Muscle of leg (tissue), 11 donors: ENCODE results near the gene RNF213. TPM values are rescaled to one million over a fixed set of nuclear protein-coding genes. Genes with fewer than 3 reads are reported as not detected.

Experiments used
- DNase-seq: peaks from one replicate; pipeline ENCODE4 v3.0.0; 2013
- H3K27ac ChIP-seq: one replicate; pipeline ENCODE4 v1.5.1; 2013; ENCODE audit warnings: mild to moderate bottlenecking, low read length, control low read depth
- H3K27me3 ChIP-seq: one replicate; pipeline ENCODE4 v1.6.1; 2013; ENCODE audit warnings: low read length; ENCODE audit not compliant: control insufficient read depth, insufficient read depth
- H3K36me3 ChIP-seq: one replicate; pipeline ENCODE4 v1.6.1; 2013; ENCODE audit warnings: low read length; ENCODE audit not compliant: control insufficient read depth, insufficient read depth
- H3K4me1 ChIP-seq: one replicate; pipeline ENCODE4 v1.6.1; 2013; ENCODE audit warnings: low read length; ENCODE audit not compliant: control insufficient read depth, insufficient read depth
- H3K4me3 ChIP-seq: one replicate; pipeline ENCODE4 v1.5.1; 2013; ENCODE audit warnings: low read length, control low read depth
- H3K9me3 ChIP-seq: replicated peaks from 2 replicates; pipeline ENCODE4 v1.6.1; 2013; ENCODE audit warnings: low read depth, low read length; ENCODE audit not compliant: control insufficient read depth
- WGBS: methylation state at CpG from one replicate; pipeline ENCODE4 v1.1.5; 2013; ENCODE audit warnings: missing lambda C conversion rate; ENCODE audit not compliant: insufficient coverage; 5-methylcytosine and 5-hydroxymethylcytosine counted together
- polyA plus RNA-seq, 8 donors: library from polyadenylated mRNA; unstranded; fragments of 120-200 nt; gene quantifications; one replicate each; pipeline versions ENCODE4 v1.2.1 to v1.2.3, GENCODE V29; 2013; ENCODE audit warnings: inconsistent platforms in 1 of 8, low replicate concordance in 1 of 8; ENCODE audit not compliant: insufficient read length in 8 of 8, insufficient read depth in 1 of 8
- total RNA-seq: library from RNA; stranded (reverse); fragments of 120-200 nt; gene quantifications from one replicate; pipeline ENCODE4 v1.2.4, GENCODE V29; 2013

Gene RNF213
- total and polyA plus RNA-seq, 9 donors = 23.0 to 43.0 (median 32.9) TPM

DNA sequence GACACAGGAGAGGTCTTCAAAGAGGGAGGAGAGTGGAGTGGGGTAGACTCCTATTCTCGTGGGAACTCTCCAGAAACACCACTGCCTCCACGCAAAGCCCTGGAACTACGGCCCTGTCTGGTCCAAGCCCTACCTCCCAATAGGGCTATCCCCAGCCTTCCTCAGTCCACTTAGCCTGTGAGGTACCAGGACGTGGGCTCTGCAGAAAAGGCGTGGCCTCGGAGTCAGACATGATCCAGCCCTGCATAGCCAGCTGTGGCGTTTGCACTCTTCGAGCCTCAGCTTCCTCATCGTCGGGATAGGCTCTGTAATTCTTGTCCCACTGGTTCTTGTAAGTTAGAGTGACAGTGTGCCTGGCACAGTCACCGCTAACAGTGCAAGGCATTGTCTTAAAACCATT is 168.1 kb downstream of the RNF213 start:
- H3K27me3 ChIP-seq = no peaks in the 10 kb centered on the region
- 79% methylated on average over 9 of the region's 11 CpGs for WGBS
- peaks cover 20% of the 10 kb centered on the region for H3K36me3 ChIP-seq
- no peak overlapping the region for H3K27ac ChIP-seq
- DNase-seq = no peak
- H3K4me3 ChIP-seq = no peak overlapping the region
- no peaks in the 10 kb centered on the region for H3K9me3 ChIP-seq
- H3K4me1 ChIP-seq = peaks cover 6% of the 10 kb centered on the region

GRCh38 chr17:80429356-80430275 is 169.0 kb downstream of the RNF213 start:
- no peak for DNase-seq
- Histone ChIP-seq H3K9me3 (no peaks in the 10 kb centered on the region), H3K27ac (no peak overlapping the region), H3K4me1 (peaks cover 6% of the 10 kb centered on the region), H3K36me3 (peaks cover 20% of the 10 kb centered on the region), H3K4me3 (no peak overlapping the region), H3K27me3 (no peaks in the 10 kb centered on the region)
- WGBS = 93% methylated on average over 29 of the region's 33 CpGs

DNA sequence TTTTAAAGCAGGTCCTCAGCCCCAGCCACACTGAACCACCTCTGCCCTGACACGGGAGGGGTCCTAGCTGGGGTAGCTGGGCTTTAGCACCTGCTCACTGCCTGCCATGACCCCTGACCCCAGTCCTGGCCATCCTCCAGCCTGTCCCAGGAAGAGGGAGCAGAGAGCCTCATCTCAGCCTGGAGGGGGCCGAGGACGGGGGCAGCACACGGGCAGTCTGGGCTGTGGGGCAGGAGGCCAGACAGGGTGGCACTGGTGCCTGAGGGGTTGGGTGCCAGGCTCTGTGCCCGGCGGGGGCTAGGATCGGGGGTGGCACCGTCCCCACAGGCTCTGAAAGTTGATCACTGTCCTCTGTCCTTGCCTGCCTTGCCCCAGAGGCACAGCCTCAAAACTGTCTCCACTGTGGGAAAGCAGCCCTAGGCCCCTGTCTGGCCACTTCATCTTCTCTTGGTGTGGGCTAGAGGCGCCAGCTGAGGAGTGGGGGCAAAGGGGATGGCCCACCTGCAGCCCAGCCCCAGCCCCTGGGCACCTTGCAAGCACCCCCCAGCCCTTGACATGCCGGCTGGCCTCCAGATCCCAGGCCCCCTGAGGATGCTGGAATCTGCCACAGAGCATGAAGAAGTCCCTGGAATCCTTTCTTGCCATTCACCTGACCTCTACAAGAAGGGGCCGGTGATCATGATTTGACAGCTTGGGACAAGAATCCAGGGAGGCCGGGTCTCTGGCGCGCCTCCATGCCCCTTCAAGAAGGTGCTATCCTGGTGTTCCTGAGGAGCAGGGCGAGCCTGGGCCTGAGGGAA is 170.0 kb downstream of the RNF213 start:
- Histone ChIP-seq H3K27ac (no peak overlapping the region), H3K9me3 (no peaks in the 10 kb centered on the region), H3K27me3 (no peaks in the 10 kb centered on the region), H3K4me3 (no peak overlapping the region), H3K36me3 (peaks cover 20% of the 10 kb centered on the region), H3K4me1 (peaks cover 6% of the 10 kb centered on the region)
- DNase-seq = no peak
- WGBS = 86% methylated on average over 15 of the region's 15 CpGs

GRCh38 chr17:80431246-80432195 is 170.9 kb downstream of the RNF213 start:
- DNase-seq = no peak
- Histone ChIP-seq H3K27me3 (no peaks in the 10 kb centered on the region), H3K36me3 (peaks cover 20% of the 10 kb centered on the region), H3K4me3 (no peak overlapping the region), H3K9me3 (no peaks in the 10 kb centered on the region), H3K27ac (no peak overlapping the region), H3K4me1 (peaks cover 6% of the 10 kb centered on the region)
- 77% methylated on average over 20 of the region's 29 CpGs for WGBS

- H3K4me1 ChIP-seq = no peaks in the 10 kb centered on the region
- H3K9me3 ChIP-seq = no peaks in the 10 kb centered on the region
- peaks cover 17% of the 10 kb centered on the region for H3K36me3 ChIP-seq
- no peak overlapping the region for H3K27ac ChIP-seq
- DNase-seq = no peak
- H3K27me3 ChIP-seq = no peaks in the 10 kb centered on the region
- 75% methylated on average over 15 of the region's 15 CpGs for WGBS
- H3K4me3 ChIP-seq = no peak overlapping the region
Measured at GRCh38 chr17:80432350-80432955, 171.8 kb downstream of the RNF213 start.

DNA sequence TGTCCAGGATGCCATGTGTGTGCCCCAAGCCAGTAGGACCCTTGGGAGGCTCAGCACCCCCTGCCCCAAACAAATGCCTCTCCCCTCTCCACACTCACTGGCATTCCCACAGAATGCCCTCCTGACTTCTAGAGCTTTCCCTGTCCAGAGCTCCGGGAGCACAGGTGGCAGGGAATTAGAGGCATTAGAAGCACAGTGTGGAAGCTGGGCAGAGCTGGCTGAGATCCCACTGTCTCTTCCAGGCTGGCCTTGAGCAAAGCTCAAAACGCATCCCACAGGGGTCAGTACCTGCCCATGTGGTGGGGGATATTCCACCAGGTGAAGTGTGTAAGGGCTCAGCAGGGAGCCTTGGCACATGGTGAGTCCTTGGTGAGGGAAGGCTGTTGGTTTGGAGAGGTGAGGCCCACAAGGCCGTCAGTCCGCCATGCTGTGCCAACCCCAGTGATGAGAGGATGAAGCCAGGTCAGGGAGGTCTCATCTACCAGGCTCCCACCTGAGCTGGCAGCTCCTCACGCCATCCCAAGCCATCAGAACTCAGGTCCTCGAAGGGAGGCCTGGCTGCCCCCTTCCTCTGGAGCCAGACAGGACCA is 172.4 kb downstream of the RNF213 start:
- Histone ChIP-seq H3K9me3 (no peaks in the 10 kb centered on the region), H3K4me1 (no peaks in the 10 kb centered on the region), H3K27ac (no peak overlapping the region), H3K36me3 (peaks cover 17% of the 10 kb centered on the region), H3K4me3 (no peak overlapping the region), H3K27me3 (no peaks in the 10 kb centered on the region)
- DNase-seq = no peak
- 79% methylated on average over 3 of the region's 6 CpGs for WGBS

- peaks cover 11% of the 10 kb centered on the region for H3K36me3 ChIP-seq
- WGBS = 70% methylated on average over 8 of the region's 12 CpGs
- no peaks in the 10 kb centered on the region for H3K27me3 ChIP-seq
- no peaks in the 10 kb centered on the region for H3K4me1 ChIP-seq
- H3K27ac ChIP-seq = no peak overlapping the region
- no peaks in the 10 kb centered on the region for H3K9me3 ChIP-seq
- DNase-seq = no peak
- H3K4me3 ChIP-seq = no peak overlapping the region
Measured at GRCh38 chr17:80433916-80434666, 173.4 kb downstream of the RNF213 start.

DNA sequence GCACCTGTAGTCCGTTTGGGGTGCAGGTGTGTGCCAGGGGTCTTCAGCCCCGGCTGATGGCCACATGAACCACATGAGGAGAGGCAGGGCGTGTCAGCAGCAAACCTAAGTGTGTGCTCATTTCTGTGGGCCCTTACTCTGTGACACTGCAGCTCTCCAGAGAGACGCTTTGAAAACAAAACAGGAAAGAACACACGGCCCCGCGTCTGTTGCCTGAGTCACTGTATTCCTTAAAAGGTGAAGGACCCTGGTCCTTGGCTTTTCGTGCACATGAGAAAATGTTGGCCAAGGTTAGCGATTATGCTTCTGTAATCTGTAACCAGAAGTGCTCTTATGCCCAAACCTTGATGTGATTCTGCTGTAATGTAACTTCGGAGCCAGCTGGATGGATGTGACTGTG is 176.9 kb downstream of the RNF213 start:
- H3K9me3 ChIP-seq = no peaks in the 10 kb centered on the region
- DNase-seq = no peak
- no peak overlapping the region for H3K27ac ChIP-seq
- H3K36me3 ChIP-seq = no peaks in the 10 kb centered on the region
- no peaks in the 10 kb centered on the region for H3K4me1 ChIP-seq
- WGBS = 74% methylated on average over 10 of the region's 10 CpGs
- no peaks in the 10 kb centered on the region for H3K27me3 ChIP-seq
- H3K4me3 ChIP-seq = no peak overlapping the region

- Histone ChIP-seq H3K27ac (no peak overlapping the region), H3K36me3 (no peaks in the 10 kb centered on the region), H3K9me3 (no peaks in the 10 kb centered on the region), H3K27me3 (peaks cover 6% of the 10 kb centered on the region), H3K4me3 (no peak overlapping the region), H3K4me1 (no peaks in the 10 kb centered on the region)
- DNase-seq = no peak
- WGBS = 92% methylated on average over 5 of the region's 5 CpGs
Measured at GRCh38 chr17:80438806-80439205, 178.2 kb downstream of the RNF213 start.
